ENCODE measurements around the gene NKD1.

DNA sequence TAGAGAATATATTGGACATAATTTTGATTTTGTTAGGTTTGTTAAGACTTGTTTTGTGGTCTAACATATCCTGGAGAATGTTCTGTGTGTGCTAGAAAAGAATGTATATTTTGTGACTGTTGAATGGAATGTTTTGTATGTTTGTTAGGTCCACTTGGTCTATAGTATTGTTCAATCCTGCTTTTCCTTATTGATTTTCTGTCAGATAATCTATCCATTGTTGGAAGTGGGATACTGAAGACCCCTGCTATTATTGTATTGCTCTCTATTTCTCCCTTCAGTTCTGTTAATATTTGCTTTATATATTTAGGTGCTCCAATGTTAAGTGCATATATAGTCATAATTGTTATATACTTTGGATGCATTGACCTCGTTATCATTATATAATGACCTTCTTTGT, 33.0 kb upstream of the NKD1 start:
- TF ChIP-seq, protein P1, sequence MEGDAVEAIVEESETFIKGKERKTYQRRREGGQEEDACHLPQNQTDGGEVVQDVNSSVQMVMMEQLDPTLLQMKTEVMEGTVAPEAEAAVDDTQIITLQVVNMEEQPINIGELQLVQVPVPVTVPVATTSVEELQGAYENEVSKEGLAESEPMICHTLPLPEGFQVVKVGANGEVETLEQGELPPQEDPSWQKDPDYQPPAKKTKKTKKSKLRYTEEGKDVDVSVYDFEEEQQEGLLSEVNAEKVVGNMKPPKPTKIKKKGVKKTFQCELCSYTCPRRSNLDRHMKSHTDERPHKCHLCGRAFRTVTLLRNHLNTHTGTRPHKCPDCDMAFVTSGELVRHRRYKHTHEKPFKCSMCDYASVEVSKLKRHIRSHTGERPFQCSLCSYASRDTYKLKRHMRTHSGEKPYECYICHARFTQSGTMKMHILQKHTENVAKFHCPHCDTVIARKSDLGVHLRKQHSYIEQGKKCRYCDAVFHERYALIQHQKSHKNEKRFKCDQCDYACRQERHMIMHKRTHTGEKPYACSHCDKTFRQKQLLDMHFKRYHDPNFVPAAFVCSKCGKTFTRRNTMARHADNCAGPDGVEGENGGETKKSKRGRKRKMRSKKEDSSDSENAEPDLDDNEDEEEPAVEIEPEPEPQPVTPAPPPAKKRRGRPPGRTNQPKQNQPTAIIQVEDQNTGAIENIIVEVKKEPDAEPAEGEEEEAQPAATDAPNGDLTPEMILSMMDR (IDR thresholded peaks at IDR 0.05; ENCODE audit: low read length), result no peak
- no peak for TF ChIP-seq EZH2phosphoT487 (IDR thresholded peaks at IDR 0.05; ENCODE audit: low read length)

All from MM.1S (cell line).